Measurements from ENCODE around the gene KASH5.

Gene KASH5

DNA sequence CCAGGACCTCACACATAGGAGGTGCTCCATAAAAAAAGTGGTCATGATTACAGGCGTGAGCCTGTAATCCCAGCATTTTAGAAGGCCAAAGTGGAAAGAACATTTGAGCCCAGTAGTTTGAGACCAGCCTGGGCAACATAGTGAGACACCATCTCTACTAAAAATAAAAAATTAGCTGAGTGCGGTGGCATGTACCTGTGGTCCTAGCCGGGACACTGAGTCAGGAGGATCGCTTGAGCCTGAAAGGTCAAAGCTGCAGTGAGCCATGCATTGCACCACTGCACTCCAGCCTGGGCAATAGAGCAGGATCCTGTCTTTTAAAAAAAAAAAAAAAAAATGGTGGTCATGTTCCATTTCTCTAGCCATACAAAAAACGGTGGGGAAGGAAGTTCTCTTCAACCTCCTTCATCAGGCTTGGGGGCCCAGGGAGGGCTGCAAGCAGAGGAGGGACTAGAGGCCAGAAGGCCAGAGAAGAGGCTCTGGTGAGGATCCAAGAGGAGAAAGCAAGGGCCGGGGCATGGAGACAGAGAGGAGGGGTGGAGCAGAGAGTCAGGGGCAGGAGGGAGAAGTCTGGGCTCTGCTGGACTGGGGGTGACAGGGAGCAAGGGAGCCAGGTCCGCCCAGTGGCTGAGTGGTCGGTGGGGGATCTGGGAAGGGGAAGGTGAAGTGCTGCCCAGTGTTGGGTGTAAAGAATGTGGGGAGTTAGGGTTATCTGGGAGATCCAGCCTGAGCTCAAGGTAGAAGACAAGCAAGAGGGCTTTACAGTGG is 8.9 kb downstream of the KASH5 start:
- DNase-seq: no peak

DNA sequence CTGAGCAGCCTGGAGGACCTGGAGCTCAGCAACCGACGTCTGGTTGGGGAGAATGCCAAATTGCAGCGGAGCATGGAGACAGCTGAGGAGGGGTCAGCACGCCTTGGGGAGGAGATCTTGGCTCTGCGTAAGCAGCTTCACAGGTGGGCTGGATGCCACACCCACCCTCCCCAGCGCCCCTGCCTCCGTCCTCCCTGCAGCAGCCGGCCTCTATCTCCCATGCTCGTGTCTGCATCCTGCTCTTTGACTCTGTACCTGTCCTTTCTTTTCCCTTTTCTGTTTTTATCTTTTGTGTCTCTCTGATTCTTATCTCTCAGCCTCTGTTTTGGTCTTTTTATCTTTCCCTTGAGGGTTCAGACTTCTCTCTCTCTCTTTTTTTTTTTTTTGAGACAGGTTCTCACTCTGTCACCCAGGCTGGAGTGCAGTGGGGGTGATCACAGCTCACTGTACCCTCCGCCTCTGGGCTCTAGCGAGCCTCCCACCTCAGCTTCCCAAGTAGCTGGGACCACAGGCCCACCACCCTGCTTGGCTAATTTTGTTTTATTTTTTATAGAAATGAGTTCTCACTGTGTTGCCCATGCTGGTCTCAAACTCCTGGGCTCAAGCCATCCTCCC is 10.1 kb downstream of the KASH5 start:
- DNase-seq: no peak

DNA sequence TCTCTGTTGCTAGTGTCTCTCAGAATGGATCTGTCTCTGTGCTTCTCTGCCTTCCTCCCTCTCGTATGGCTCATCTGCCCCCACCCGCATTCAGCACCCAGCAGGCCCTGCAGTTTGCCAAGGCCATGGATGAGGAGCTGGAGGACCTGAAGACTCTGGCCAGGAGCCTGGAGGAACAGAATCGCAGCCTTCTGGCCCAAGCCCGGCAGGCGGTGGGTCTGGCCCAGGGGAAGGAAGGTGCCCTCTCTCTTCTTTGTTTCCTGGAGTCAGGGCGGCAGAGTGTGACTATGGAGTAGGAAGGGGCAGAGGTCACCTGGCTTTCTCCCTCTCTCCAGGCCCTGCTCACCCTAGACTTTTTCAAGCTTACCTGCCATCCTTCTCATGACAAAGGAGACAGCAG is 10.9 kb downstream of the KASH5 start:
- no peak for DNase-seq

DNA sequence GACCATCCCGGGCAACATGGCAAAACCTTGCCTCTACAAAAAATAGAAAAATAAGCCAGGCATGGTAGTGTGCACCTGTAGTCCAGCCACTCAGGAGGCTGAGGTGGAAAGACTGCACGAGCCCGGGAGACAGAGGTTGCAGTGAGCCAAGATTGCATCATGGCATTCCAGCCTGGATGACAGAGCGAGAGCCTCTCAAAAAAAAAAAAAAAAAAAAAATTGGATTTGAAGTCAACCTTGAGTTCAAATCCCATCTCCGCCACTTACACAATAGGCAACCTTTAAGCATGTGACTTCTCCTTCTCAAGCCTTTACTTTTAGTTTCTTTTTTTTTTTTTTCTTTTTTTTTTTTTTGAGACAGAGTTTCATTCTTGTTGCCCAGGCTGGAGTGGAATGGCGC is 12.0 kb downstream of the KASH5 start:
- DNase-seq: no peak

DNA sequence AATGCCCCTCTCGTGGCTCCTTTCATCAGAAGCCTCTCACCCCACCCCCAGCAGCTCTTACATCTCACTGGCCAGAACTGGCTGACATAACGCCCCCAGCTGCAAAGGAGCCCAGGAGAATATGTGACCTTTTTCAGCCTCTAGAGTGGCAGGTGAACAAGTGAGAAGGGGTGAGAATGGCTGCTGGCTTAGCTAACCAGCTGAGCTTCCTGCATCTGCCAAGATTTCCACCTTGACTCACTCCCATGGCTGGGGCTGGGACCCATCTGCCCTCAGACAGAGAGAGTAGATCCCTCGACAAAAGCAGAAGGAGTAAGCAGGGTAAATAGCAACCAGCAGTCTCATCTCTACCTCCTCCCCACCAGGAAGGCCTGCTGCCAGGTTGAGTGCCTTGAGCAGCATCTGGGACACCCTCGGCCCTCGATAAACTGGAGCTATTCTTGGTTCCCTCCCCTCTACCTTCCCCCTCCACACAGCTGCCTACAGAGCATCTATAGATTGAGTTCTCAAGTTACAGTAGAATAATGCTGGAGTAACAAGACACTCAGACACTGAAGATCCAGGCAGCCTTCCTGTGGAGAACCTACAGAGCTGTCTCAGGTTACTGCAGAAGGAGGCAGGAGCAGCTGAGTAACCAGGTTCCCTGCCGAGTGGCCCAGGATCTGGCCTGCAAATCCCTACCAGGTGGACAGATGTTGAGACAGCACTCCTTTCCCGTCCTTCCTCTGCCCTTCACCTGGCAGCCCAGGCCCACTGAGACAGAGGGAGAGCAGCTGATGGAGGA is 15.5 kb downstream of the KASH5 start:
- DNase-seq: no peak

DNA sequence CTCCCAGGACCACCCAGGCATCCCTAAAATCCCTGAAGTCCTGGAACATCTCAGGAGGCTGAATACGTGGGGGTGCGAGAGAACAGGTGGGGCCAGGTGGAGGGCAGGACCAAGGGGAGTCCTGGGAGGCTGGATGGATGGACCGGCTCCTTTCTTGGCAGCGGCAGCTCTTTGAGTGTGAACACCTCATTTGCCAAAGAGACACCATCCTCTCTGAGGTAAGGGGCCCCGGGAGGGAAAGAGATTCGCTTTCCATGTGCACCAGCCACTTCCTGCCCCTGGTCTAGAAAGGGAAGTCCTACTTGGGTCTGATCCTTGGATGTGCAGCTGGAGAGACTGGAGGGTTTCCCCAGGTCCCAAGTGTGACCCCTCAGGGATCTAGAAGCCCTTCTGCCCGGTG is 19.0 kb downstream of the KASH5 start:
- DNase-seq: no peak

DNA sequence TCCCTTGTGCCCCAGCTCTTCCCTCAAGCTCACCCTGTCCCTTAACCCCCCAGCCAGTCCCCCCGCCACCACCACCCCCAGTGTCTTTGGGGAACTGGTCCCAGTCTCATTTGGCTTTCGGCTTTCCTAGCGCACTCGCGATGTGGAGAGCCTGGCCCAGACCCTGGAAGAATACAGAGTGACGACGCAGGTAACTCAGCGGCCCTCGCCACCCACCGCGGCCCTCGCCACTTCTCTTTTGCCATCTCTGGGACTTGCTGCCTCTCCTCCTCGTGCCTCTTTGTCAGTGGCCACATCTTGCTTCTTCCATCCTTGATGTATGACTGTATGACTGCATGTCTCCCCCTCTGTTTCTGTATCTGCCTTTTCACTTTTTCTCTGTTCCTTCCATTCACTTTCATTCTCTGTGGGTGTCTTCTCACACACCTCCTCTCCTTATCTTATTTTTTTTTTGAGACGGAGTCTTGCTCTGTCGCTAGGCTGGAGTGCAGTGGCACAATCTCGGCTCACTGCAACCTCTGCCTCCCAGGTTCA is 19.5 kb downstream of the KASH5 start:
- no peak for DNase-seq

DNA sequence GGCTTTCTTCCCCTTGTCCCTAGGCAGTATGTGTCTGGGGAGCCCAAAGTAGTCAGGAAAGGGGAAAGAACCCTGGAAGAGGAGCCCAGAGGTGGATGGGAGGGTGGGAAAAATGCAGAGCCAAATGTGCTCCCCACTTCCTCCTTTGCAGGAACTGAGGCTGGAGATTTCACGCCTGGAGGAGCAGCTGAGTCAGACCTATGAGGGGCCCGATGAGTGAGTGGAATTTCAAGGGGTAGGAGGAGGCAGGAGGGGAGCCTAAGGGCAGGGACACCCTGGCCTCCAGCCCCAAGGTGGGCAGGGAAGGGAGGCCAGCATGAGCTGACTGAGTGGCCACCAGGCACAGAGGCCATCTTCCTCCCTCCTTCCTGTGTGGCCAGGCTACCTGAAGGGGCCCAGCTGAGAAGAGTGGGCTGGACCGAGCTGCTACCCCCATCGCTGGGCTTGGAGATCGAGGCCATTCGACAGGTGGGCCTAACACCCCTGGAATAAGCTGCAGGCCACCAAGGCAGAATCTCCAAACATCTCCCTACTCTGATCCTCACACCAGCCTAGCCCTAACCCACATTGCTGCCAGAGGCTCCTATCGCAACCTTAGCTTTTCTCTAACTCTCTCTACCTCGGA is 20.9 kb downstream of the KASH5 start:
- DNase-seq: no peak

DNA sequence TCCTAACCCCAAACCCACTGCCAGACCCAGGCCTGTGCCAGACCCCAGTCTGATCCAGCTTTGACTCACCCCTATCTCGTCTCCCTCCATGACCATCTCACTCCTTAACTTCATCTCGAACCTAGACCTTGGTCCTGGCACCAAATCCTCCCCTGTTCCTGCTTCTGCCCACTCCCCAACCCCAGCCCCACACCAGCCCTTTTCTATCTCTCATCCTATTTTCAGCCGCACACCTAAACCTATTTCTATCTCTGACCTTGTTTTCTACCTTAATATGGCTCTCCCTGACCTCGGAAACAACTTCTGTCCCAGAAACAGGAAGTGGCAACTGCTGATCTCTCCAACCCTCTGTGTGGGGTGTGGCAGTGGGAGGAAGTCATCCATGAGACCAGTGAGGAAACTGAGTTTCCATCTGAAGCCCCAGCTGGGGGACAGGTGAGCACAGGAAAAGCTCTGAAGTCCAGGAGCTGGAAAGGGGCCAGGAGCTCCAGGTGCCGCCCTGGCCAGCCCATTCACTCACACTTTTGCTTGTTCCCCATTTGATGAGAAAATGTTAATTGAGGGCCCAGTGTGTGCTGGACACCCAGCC is 21.5 kb downstream of the KASH5 start:
- DNase-seq: no peak

DNA sequence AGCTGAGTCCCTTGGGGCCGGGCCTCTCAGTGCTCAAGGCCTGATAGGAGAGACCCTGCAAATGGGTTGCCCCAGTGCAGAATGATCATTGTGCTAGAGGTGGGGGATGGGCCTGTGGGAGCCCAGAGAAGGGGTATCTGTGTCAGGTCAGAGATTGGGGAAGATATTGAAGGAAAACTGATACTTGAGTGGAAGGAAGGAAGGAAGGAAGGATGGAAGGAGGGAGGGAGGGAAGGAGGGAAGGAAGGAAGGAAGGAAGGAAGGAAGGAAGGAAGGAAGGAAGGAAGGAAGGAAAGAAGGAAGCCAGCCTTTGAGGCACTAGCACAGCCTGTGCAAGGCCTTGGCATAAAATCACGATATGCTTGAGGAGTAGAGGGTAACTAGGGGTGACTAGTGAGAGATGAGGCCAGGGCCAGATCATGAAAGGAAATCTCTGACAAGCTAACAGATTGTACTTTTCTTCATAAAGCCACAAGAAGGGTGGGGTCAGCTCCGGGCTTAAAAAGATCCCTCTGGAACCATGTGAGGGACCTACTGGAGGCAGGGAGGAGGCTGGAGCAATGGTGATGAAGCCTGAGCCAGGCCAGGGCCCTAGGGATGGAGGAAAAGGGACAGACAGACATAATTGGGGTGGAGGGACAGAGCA is 23.8 kb downstream of the KASH5 start:
- no peak for DNase-seq

DNA sequence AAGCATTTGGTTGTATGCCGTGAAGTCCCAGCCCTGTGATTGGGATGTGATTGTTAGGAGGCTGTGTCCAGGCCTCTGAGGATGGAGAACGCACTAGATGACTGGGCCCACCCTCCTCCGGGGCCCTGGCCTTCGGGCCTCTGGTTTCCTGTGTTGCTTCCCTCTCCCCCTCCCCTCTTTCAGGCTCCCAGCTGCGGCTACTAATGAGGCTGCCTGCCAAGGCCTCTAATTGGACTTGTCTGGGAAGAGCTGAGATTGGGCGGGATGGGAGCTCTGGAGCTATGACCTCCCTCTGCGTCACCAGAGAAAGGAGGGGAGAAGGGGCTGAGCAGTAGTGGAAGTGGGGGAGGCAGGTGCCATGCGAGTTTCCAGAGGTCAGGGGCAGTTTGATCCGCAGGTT is 25.3 kb downstream of the KASH5 start:
- no peak for DNase-seq

DNA sequence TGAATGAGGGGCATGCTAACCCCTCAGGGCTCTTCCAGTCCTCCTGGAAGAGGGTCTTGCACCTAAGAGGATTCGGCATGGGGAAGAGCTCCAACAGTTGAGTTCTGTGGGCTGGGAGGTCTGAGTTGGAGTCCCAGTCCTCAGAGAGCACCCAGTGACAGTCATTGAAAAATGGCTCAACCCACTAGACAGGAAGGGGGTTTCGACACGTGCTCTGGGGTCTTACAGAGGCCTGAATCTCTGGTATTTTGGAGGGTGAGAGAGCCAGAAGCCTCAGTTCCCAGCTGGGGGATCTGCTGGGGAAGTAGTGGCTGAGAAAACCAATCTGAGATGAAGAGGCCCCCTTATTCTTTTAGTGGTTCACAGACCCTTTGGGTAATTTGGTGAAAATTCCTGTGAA is 26.2 kb downstream of the KASH5 start:
- DNase-seq: no peak

DNA sequence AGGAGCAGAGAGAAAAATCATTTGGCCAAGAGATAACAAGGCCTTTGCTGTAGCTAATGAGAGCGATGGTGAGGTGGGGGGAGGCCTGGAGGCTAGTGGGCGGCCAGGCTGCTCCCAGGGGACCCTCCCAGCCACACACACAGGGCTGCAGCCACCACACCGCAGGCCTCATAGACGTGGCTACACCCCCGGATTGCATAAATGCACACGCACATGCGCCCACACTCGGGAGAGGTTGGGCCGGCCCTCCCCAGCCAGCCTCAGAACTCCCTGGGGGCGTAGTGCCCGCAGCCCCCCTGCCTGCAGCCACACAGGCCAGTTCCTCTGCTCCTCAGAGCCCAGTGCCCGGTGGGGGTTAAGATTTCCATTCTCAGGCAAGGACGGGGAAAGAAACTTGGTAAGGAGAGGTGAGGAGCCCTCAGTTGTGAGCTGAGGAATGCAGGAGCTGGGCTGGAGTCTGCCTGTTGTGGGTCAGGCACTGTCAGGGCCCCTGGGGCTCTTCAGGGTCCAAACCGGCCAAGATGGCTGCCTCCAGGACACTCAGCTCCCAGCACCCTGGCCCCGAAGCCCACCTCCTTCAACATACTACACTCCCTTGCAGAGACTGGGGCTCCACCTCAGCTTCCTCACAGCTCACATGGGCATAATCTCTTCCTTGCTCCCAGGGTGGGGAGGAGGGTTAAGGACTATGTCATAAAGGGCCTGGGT is 27.2 kb downstream of the KASH5 start:
- DNase-seq: no peak

DNA sequence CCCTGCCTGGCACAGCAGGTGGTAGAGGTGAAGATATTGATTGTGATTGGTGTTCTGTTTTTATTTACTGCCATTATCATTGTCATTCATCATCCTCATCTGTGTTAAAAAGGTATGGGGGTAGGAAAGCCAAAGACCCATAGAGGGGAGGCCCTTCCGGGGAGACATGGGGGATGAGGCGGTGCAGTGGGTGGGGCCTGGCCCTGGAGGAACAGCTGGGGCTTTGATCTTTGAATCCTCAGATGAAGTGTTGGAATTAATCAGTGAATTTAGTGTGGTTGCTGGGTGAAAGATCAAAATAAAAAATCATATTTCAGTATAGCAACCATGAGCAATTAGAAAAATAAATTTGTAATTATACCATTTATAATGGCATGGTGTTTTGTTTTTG is 27.8 kb downstream of the KASH5 start:
- DNase-seq: no peak

DNA sequence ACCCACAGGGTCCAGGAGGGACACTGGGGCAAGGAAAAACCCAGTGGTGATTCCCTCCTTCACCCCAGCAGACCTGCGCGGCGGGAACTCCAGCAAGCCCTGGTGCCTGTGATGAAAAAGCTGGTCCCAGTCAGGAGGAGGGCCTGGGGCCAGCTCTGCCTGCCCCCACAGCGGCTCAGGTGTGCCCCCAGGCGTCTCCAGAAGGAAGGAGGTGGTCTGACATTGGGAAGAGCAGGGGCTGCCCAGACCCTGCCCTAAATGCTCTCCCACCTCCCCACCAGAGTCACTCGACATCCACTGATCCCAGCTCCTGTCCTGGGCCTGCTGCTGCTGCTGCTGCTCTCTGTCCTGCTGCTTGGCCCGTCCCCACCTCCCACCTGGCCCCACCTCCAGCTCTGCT is 29.0 kb downstream of the KASH5 start:
- no peak for DNase-seq

DNA sequence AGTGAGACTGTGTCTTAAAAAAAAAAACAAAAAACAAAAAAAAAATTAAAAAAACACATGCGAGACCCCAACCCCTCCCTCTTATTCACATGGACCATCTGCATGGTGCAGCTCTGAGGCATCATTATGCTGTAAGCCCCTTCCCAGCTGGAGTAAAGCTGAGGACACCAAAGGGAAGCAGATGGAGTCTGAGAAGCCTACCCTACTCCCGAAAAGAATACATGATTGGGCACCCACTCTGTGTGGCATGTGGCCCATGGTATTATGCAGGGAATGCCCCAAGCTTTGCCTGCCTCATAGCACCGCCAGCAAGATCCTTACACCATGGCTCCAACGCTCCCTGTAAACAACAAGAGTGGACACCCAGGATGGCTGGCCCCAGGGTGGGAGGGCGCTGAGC is 30.5 kb downstream of the KASH5 start:
- DNase-seq: no peak

DNA sequence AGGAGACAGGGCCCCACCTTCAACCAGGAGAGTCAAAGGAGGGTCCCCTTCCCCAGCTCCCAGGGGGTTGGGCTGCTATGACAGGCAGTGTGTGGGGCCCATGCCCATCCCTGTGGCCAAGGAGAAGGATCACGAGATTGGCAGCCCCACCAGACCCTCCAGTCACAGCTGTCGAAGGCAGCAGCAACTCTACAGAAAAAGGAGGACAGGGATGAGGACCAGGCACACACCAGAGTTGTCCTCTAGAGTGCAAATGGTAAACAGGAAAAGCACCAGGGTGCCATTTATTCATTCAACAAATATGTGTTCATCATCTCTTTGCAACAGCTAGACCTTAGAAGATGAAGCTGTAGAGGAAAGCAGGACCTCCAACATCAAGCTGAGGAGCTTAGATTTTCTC is 31.1 kb downstream of the KASH5 start:
- DNase-seq: no peak

DNA sequence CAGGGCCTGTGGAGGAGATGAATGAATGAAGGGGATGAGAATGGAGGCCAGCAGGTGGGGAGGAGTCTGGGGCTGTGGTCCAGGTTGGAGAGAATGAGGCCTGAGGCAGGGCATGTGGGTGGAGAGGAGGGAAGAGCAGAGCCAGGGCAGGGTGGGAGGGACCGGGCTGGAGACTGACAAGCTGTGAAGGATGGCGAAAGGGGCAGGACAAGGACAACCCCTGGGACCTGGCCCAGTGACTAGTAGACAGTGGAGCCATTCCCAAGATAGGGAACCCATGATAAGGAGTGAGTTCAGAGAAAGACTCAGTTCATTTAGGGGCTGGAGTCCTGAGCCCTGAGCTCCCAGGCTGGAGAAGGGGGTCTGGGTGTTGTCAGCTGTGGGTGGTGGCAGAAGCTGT is 32.2 kb downstream of the KASH5 start:
- no peak for DNase-seq

DNA sequence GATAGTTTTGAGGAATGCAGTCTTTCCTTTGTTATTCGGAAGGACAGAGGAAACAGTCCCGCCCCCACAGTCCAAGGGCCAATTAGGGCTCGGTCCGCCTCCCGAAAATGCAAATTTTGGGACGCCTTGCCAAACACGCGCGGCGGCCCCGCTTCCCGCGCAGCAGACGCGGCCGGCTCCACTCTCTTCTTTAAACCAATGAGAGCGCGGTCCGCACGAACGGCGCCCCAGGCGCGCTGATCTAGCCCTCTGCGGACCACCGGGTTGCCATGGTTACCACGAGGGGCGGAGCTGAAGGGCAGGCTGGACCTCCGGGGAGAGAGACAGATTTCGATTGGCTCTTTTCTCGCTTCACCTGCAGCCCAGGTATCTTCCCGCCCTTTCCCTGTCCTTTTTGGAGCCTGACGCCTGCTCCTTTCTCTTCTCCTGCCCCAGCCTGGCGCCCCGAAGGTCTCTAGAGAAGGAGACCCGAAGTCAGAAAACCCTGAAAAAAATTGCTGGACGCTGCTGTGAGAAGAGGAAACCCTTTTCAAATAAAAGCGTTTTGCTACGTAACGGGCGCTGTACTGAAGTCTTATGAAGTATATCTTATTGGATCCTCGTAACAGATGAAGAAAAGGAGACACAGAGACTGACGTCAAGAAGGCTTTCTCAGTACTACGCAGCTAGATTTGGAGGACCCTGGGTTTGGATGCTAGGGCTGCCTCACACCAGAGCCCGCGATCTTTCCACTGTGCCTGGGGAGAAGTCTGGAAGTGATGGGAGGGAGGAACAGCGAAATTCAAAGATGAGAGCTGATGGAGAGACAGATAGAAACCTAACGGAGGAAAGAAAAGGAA is 33.2 kb downstream of the KASH5 start:
- DNase-seq: no peak

DNA sequence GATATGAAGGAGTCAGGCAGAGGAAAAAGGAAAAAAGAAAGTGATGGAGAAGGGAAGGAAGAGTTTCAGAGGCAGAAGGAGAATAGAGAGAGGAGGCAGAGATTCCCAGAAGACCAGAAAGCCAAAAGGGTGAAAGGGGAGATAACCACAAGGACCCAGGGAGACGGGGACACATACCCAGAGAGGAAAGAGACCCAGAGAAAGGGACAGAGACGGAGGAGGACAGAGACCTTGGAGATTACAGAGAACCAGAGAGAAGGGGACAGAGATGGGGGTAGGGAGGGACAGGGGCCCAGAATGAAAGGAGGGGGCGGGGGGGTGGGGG is 33.8 kb downstream of the KASH5 start:
- DNase-seq: no peak

Measured in KG1 (cell line).